OCI-LY7 (cell line): ENCODE measurements around the gene NPIPB8.
"Not testable (repeated sequence)": the region's sequence is repeated elsewhere in the genome, so short reads cannot be mapped to it uniquely, and the experiment has no call there.

Experiments used
- EZH2phosphoT487 ChIP-seq: fragments of 200-600 bp; sonication (generic); IDR thresholded peaks from 2 replicates; pipeline ENCODE4 v1.6.1; 2018; ENCODE audit warnings: low read depth, borderline replicate concordance, mild to moderate bottlenecking, mixed run types, antibody characterized with exemption, low read length, moderate library complexity, mixed read lengths
- TF ChIP-seq, protein P1 (sequence below): fragments of 200-600 bp; sonication (generic); conservative IDR thresholded peaks from 2 replicates; pipeline ENCODE4 v1.5.1; 2014; ENCODE audit warnings: mild to moderate bottlenecking, antibody characterized with exemption, low read length, moderate library complexity, mixed read lengths

DNA sequence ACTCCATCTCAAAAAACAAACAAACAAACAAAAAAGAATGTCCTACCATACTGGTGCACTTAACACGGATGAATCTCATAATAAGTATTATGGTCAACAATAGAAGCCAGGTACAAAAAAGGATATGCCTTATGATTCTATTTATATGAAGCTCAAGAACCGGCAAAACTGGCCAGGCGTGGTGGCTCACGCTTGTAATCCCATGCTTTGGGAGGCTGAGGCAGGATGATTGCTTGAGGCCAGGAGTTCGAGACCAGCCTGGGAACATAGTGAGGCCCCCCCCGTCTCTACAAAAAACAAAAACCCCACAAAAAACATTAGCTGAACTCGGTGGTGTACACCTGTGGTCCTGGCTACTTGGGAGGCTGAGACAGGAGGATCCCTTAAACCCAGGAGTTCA, 66.4 kb downstream of the NPIPB8 start:
- TF ChIP-seq, protein P1, sequence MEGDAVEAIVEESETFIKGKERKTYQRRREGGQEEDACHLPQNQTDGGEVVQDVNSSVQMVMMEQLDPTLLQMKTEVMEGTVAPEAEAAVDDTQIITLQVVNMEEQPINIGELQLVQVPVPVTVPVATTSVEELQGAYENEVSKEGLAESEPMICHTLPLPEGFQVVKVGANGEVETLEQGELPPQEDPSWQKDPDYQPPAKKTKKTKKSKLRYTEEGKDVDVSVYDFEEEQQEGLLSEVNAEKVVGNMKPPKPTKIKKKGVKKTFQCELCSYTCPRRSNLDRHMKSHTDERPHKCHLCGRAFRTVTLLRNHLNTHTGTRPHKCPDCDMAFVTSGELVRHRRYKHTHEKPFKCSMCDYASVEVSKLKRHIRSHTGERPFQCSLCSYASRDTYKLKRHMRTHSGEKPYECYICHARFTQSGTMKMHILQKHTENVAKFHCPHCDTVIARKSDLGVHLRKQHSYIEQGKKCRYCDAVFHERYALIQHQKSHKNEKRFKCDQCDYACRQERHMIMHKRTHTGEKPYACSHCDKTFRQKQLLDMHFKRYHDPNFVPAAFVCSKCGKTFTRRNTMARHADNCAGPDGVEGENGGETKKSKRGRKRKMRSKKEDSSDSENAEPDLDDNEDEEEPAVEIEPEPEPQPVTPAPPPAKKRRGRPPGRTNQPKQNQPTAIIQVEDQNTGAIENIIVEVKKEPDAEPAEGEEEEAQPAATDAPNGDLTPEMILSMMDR = not testable (repeated sequence)
- not testable (repeated sequence) for TF ChIP-seq EZH2phosphoT487
